Activated CD4-positive, alpha-beta T cell treated with anti-CD3 and anti-CD28 coated beads for 36 hours (primary cell): ENCODE data around the gene PRXL2A. TPM values are rescaled to one million over a fixed set of nuclear protein-coding genes. Genes with fewer than 3 reads are reported as not detected.
"Not testable (repeated sequence)": the region's sequence is repeated elsewhere in the genome, so short reads cannot be mapped to it uniquely, and the experiment has no call there.

Experiments
- ATAC-seq: fragments of 200-7000 bp; cut with Tn5 transposase; one replicate; pipeline ENCODE4 v1.10.0; 2021; ENCODE audit warnings: mild to moderate bottlenecking, moderate library complexity
- CTCF ChIA-PET: fragments of 350-600 bp; sonication (Branson Sonifier 250); formaldehyde crosslinking; loops from one replicate; lab custom pipeline; 2021; ENCODE audit warnings: antibody characterized with exemption; lab: Charles Lee
- POLR2A ChIA-PET: fragments of 350-600 bp; sonication (Branson Sonifier 250); formaldehyde crosslinking; loops from one replicate; lab custom pipeline; 2021; ENCODE audit warnings: antibody characterized with exemption, inconsistent platforms; lab: Charles Lee
- DNase-seq: peaks from one replicate; pipeline ENCODE4 v3.0.0-alpha.2; 2020
- H3K27ac Mint-ChIP-seq: one replicate; pipeline ENCODE4 v1.8.0; 2021; ENCODE audit warnings: mixed read lengths
- H3K27me3 Mint-ChIP-seq: one replicate; pipeline ENCODE4 v1.8.0; 2021; ENCODE audit warnings: mixed read lengths
- H3K36me3 Mint-ChIP-seq: one replicate; pipeline ENCODE4 v1.8.0; 2021; ENCODE audit warnings: low read depth, mixed read lengths
- H3K4me1 Mint-ChIP-seq: one replicate; pipeline ENCODE4 v1.8.0; 2021; ENCODE audit warnings: mixed read lengths
- H3K4me3 Mint-ChIP-seq: one replicate; pipeline ENCODE4 v1.8.0; 2021; ENCODE audit warnings: mild to moderate bottlenecking, moderate library complexity, mixed read lengths
- H3K9me3 Mint-ChIP-seq: one replicate; pipeline ENCODE4 v1.8.0; 2021; ENCODE audit warnings: low read depth, mixed read lengths
- intact Hi-C, 2 experiments: fragments of 100-400 bp; cut with DNase I in 1 of 2; cut with micrococcal nuclease in 1 of 2; formaldehyde crosslinking; loops; one replicate each; pipeline versions ENCODE4 v1.14.2 to v1.15.1; 2022 to 2024; cut with DNase I, micrococcal nuclease
- total RNA-seq, 2 experiments: library from RNA; stranded (reverse); gene quantifications; one replicate each; pipeline ENCODE4 v1.2.3, GENCODE V29; 2021

The PRXL2A gene
- total RNA-seq, 2 experiments from 2014 or later = 15.0 to 17.6 TPM

DNA sequence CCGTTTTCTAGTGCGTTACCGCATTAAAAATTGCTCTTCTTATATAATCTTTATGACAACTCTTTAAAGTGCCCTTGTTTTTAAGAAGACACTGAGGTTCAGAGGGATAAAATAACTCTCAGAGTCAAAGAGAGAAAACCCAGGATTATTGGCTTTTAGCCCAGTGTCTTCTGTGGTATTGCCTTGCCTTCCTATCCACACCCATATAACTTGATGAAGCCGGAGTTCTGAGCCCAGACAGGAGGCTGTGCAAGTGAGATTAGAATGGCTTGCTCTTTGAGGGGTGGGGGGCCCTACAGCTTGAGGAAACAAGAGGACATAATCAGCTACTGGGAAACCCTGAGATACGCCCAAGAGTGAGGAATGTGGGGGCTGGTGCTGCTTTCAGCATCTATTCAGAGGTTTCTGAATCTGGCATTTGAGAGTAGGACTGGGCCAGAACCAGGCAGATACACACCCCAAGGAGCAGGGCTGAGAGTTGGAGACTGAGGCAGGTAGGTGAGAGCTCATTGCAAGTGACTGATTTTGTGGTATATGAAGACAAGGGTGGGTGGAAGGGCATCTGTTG lies 2.3 kb downstream of the PRXL2A start:
- H3K27me3 Mint-ChIP-seq = no peaks in the 10 kb centered on the region
- CTCF ChIA-PET = interaction anchor here (0.8 to 2.8 kb wide), 5 partner anchors 11 to 190 kb away, joined by 3 to 9 read pairs (median 6); no protein-coding TSS in a partner anchor
- no peak overlapping the region for H3K4me3 Mint-ChIP-seq
- H3K4me1 Mint-ChIP-seq = peaks cover 44% of the 10 kb centered on the region
- intact Hi-C loops = no loop called here
- ATAC-seq = no peak
- no peak overlapping the region for H3K27ac Mint-ChIP-seq
- POLR2A ChIA-PET = no interaction called here
- no peaks in the 10 kb centered on the region for H3K9me3 Mint-ChIP-seq
- no peaks in the 10 kb centered on the region for H3K36me3 Mint-ChIP-seq
- no peak for DNase-seq

DNA sequence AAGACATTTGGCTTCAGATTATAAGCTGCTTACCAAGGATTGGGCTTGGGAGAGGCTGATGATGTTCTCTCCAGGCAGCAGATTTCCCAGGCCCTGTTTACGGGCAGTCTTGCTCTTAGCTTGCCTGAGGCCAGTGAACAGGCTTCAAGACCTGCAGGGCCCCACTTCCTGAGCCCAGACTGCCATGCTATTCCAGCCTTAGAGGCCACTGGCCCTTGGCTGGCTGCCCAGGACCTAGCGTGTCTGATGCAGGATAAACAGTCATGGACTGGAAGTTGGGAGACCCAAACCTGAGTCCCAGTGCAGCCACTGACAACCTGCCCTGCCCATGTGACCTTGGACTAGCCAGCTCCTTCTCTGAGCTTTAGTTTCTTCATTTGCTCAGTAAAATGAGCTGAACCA lies 2.9 kb downstream of the PRXL2A start:
- Mint-ChIP-seq H3K9me3 (no peaks in the 10 kb centered on the region), H3K27ac (no peak overlapping the region), H3K4me1 (peaks cover 45% of the 10 kb centered on the region), H3K27me3 (no peaks in the 10 kb centered on the region), H3K36me3 (no peaks in the 10 kb centered on the region), H3K4me3 (no peak overlapping the region)
- no peak for DNase-seq
- POLR2A ChIA-PET = no interaction called here
- CTCF ChIA-PET = interaction anchor here (0.5 to 2.8 kb wide), 7 partner anchors 11 to 95 kb away, joined by 3 to 9 read pairs (median 5); no protein-coding TSS in a partner anchor
- ATAC-seq = no peak
- intact Hi-C loops = no loop called here

DNA sequence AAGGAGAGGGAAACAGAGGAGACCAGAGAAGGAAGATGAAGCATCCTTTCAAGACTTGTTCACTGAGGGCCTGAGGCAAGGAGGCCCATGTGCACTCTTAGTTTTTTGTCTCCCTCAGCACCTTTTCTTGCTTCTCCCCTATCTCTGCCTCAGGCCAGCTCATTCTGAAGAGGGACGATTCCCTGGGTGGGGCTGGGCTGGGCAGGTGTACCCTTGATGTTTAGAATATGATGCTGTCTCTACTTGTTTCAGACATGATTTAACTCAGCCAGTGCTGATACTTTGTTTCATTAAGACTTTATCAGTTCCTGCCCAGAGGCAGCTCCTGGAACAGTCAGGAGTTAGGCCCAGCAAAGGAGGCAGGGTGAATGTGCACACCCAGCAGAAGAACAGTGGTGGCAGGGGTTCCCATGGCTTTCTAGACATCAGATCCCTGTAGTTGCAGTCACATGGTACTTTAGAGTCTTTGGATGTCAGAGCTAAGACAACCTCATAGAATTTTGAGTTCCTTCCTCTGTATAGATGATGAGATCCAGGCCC lies 3.4 kb downstream of the PRXL2A start:
- no peaks in the 10 kb centered on the region for H3K9me3 Mint-ChIP-seq
- H3K4me3 Mint-ChIP-seq = no peak overlapping the region
- peaks cover 46% of the 10 kb centered on the region for H3K4me1 Mint-ChIP-seq
- intact Hi-C loops = no loop called here
- ChIA-PET CTCF (interaction anchor here (0.5 to 2.8 kb wide), 7 partner anchors 26 to 94 kb away, joined by 3 to 9 read pairs (median 5); no protein-coding TSS in a partner anchor), POLR2A (no interaction called here)
- no peak overlapping the region for H3K27ac Mint-ChIP-seq
- ATAC-seq (no peak), DNase-seq (no peak)
- H3K27me3 Mint-ChIP-seq = no peaks in the 10 kb centered on the region
- H3K36me3 Mint-ChIP-seq = no peaks in the 10 kb centered on the region

DNA sequence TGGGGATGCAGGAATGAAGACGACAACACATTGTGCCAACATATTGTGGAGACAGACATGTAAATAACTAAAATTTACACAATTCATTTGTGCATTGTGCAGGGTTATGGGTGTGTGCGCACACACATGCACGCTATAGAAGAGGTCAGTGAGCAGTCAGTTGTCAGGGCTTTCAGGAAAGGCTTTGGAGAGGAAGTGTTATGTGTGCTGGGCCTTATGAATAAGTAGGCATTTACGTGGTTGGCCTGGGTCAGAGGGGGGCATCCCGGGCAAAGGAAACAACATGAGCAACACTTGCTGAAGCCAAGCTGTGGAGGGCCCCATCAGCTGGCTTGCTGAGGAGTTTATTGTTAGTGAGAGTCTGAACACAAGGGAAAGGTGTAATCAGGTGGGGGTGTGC lies 4.1 kb downstream of the PRXL2A start:
- Mint-ChIP-seq H3K27ac (peak overlapping the region; percentile 16), H3K4me1 (peaks cover 44% of the 10 kb centered on the region), H3K9me3 (no peaks in the 10 kb centered on the region), H3K27me3 (no peaks in the 10 kb centered on the region), H3K36me3 (no peaks in the 10 kb centered on the region), H3K4me3 (no peak overlapping the region)
- intact Hi-C loops = no loop called here
- DNase-seq (peak; percentile 37), ATAC-seq (no peak)
- CTCF ChIA-PET = interaction anchor here (0.6 to 2.8 kb wide), 5 partner anchors 32 to 94 kb away, joined by 3 to 9 read pairs (median 7); no protein-coding TSS in a partner anchor
- POLR2A ChIA-PET = no interaction called here

DNA sequence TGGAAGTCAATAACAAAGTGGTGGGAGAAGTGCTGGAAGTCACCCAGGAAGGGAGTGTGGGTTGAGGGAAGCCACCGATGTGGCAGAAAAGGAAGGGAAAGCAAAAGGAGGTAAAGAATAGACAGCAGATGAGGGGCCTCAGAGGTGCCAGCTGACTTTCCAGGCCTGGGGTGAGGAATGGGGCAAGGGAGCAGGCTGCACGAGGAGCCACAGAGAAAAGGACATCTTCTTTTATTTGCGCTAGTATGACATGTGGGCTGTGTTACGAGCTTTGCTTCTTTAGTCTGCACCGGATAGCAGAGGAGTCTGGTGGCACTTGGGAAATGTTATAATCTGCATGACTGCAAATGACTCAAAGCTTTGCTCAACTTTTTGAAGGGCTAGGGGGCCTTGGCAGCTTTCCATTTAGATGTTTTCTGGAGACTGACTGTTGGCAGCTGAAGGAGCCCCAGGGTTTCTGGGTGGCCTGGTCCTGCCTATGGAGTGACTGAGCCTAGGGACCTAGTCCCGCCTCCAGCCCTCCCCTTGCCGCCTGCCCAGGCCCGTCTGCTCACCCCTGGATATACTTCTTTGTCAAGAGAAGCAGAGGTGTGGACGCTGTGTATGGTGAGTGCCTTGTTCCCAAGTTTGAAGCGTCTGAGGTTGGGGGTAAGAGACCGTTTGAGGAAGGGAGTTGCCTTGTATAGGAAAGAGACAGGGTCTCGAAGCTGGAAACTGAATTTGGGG lies 5.1 kb downstream of the PRXL2A start:
- no peaks in the 10 kb centered on the region for H3K36me3 Mint-ChIP-seq
- DNase-seq (peak; percentile 24), ATAC-seq (peak; percentile 56)
- peak overlapping the region; percentile 16 for H3K27ac Mint-ChIP-seq
- intact Hi-C loops = no loop called here
- H3K4me1 Mint-ChIP-seq = peaks cover 38% of the 10 kb centered on the region
- ChIA-PET POLR2A (interaction anchor here (0.6 kb wide), 1 partner anchor 1071 kb away, joined by 4 read pairs; no protein-coding TSS in a partner anchor), CTCF (interaction anchor here (1.0 to 1.6 kb wide), 4 partner anchors 12 to 93 kb away, joined by 3 to 7 read pairs (median 5); no protein-coding TSS in a partner anchor)
- no peaks in the 10 kb centered on the region for H3K9me3 Mint-ChIP-seq
- H3K4me3 Mint-ChIP-seq = no peak overlapping the region
- H3K27me3 Mint-ChIP-seq = no peaks in the 10 kb centered on the region

DNA sequence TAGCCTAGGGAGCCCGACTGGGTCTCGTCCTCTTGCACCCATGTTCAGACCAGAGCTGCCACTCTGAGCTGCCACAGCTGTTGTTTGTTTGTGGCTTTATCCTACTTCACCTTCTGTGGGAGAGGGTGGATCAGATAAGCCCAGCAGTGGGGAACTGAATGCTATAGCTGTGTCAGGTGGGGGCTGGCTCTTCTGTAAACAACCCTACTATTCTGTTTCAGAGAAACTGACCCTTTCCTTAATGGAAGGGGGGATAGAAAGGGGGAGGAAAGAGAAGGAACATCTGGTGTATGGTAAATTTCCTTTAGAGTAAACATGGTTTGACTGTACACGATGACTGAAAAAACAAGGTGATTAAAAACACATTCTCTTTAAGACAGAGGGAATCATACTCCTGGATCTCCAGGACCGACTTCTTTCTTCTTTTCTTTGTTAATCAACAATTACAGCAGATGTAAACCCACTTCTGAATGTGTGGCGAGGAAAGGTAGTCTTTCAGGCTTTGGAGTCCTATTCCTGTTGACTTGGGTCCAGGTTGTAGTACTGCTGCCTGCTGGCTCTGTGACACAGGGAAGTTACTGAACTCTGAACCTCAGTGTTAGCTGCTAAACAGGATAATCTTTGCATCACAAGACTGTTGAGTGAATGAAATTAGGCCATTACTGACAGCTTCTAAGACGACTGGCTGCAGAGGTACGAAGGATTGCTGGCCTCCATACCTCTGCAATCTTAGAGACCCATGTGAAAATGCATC lies 6.0 kb downstream of the PRXL2A start:
- ChIA-PET POLR2A (no interaction called here), CTCF (interaction anchor here (0.7 to 1.6 kb wide), 4 partner anchors 11 to 54 kb away, joined by 3 to 7 read pairs (median 5); no protein-coding TSS in a partner anchor)

DNA sequence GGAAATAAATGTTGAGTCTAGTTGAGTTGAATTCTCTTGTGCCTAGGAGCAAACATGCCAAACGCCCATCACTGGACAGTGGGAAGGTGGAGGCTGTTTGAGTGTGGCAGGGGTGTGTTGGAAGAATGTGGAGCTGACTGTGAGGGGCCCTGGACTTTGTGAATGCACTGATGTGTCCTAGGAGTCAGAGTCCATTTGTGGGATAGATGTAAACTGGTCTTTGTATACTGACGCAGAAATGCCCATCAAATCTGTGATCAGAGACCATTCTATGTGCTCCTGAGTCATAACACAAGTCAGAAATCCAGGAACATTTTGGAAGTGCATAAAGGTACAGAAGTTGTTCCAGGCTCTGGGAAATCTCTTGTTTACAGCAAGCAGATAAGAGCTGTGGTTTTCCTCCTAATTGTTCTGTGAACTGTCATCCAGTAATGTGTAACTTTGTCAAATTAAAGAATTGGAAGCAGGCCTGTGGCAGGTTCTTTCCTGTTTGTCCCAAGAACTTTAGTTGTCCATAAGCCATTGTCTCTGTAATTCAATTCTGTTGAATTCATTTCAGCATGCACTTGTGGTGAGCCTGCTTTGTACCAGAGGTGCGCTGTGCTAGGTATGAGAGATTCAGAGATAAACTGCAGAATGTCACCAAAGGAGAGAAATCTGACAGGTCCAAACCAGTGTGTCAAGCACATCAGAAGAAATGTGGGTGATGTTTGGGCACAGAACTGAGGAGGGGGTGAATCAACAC lies 7.6 kb downstream of the PRXL2A start:
- DNase-seq (no peak), ATAC-seq (no peak)
- POLR2A ChIA-PET = no interaction called here
- intact Hi-C loops = no loop called here
- no peaks in the 10 kb centered on the region for H3K36me3 Mint-ChIP-seq
- CTCF ChIA-PET = interaction anchor here (0.8 kb wide), 1 partner anchor 95 kb away, joined by 3 read pairs; no protein-coding TSS in a partner anchor
- H3K27me3 Mint-ChIP-seq = no peaks in the 10 kb centered on the region
- no peaks in the 10 kb centered on the region for H3K9me3 Mint-ChIP-seq
- H3K27ac Mint-ChIP-seq = no peak overlapping the region
- H3K4me1 Mint-ChIP-seq = peaks cover 26% of the 10 kb centered on the region
- H3K4me3 Mint-ChIP-seq = no peak overlapping the region

More for the DNA sequence above, 6.0 kb downstream of the PRXL2A start:
- Mint-ChIP-seq H3K9me3 (no peaks in the 10 kb centered on the region), H3K36me3 (no peaks in the 10 kb centered on the region), H3K27me3 (no peaks in the 10 kb centered on the region), H3K27ac (no peak overlapping the region), H3K4me3 (no peak overlapping the region), H3K4me1 (peaks cover 35% of the 10 kb centered on the region)
- DNase-seq (no peak), ATAC-seq (no peak)
- intact Hi-C loops = no loop called here

DNA sequence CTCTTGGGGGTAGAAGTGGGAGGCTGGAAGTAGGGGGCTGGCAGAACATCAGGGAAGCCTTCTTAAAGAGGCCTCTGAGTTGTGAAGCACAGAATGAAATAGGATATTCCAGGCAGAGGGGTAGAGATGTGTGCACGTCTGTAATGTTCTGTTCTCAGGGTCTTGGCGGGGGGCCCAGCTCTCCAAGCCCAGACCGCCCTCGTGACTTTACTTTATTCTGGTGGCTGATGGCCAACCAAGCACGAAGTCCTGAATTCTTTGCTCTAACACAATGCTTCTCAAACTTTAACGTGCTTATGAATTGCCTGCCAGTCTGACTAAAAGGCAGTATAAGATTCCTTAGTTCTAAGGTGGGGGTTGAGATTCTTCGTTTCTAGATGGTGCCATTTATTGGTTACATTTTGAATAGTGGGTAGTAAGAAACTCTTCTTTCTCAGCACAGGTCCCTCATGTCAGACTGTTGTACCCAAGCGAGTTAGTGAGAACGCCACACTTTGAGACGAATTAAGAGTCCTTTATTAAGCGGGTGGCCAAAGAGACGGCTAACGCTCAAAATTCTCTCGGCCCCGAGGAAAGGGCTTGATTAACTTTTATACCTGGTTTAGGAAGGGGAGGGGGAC lies 8.2 kb downstream of the PRXL2A start:
- ChIA-PET POLR2A (no interaction called here), CTCF (no interaction called here)
- ATAC-seq = no peak
- Mint-ChIP-seq H3K36me3 (no peaks in the 10 kb centered on the region), H3K4me3 (no peak overlapping the region), H3K4me1 (peaks cover 25% of the 10 kb centered on the region), H3K27me3 (no peaks in the 10 kb centered on the region), H3K9me3 (no peaks in the 10 kb centered on the region), H3K27ac (no peak overlapping the region)
- no peak for DNase-seq
- intact Hi-C loops = no loop called here

DNA sequence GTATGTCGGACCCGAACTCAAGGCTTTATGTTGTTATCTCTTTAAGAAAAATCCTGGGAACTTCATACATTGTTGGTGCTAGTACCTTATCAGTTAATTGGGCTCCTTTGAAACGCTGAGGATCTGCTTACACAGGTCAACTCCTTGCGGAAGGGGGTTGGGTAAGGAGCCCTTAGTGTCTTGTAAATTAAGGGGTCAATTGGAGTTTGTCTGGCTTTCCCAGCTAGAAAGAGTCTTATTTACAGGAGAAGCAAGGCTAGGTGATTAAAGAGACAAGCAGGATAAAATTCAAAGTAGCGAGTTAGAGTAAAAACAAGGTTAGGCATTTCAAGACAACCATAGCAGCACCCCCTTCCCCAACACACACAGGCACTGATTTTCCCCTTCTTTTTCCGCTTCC lies 8.9 kb downstream of the PRXL2A start:
- H3K36me3 Mint-ChIP-seq, DNase-seq, H3K9me3 Mint-ChIP-seq, H3K4me3 Mint-ChIP-seq, ATAC-seq, H3K27ac Mint-ChIP-seq, CTCF ChIA-PET, intact Hi-C loops, H3K27me3 Mint-ChIP-seq, POLR2A ChIA-PET: not testable (repeated sequence)
- H3K4me1 Mint-ChIP-seq = peaks cover 19% of the 10 kb centered on the region

DNA sequence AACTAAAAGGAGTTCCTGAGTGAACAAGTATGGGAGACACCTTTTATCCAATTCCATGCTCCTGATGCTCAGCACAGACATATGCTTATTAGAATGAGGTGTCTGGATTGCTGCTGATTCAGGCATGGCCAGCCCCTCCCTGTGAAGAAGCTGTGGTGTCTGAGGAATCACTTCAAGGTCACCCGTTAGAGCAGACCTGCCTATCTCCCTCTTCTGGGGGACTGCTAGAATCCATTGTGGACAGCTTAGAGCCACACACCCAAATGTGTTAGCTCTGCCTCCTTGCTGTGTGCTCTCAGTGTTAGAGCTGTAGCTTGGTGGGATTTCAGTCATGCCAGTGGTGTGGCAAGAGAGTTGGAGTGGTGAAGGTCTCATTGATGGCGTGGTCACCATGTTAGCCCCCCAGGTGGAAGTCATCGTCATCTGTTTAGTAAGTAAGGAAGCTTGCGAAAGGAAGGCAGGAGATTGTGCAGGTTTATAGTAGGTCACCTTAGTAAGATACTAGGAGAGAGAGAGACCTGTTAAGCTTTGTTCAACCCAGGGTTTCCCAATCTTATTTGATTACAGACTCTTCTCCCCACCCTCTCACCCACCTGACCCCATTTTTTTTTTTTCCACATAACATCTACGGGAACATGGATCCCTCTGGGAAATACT lies 12.8 kb downstream of the PRXL2A start:
- H3K4me1 Mint-ChIP-seq = peaks cover 2% of the 10 kb centered on the region
- no peaks in the 10 kb centered on the region for H3K27me3 Mint-ChIP-seq
- H3K4me3 Mint-ChIP-seq = no peak overlapping the region
- H3K27ac Mint-ChIP-seq = no peak overlapping the region
- no peak for DNase-seq
- H3K9me3 Mint-ChIP-seq = no peaks in the 10 kb centered on the region
- ChIA-PET CTCF (interaction anchor here (0.6 to 2.2 kb wide), 3 partner anchors 38 to 84 kb away, joined by 3 to 11 read pairs (median 4); no protein-coding TSS in a partner anchor), POLR2A (no interaction called here)
- intact Hi-C loops = no loop called here
- no peak for ATAC-seq
- peaks cover 8% of the 10 kb centered on the region for H3K36me3 Mint-ChIP-seq
